Activated T-helper 1 cell treated with anti-CD3 and anti-CD28 coated beads, Interleukin-12 subunit alpha, Interleukin-12 subunit beta, Interleukin-2, Interleukin-4 antibody, amounts not matched to agents 30 ng/mL and 10 ng/mL and 1 ng/mL, durations not matched to agents 14 hours and 24 hours and 36 hours (primary cell): ENCODE measurements around the gene GSTK1. TPM values are rescaled to one million over a fixed set of nuclear protein-coding genes. Genes with fewer than 3 reads are reported as not detected.

ENCODE experiments used
- DNase-seq: peaks from one replicate; pipeline ENCODE4 v3.0.0; 2021; ENCODE audit warnings: low spot score
- H3K27ac Mint-ChIP-seq: one replicate; pipeline ENCODE4 v1.8.0; 2021; ENCODE audit warnings: mild to moderate bottlenecking, mixed read lengths
- H3K27me3 Mint-ChIP-seq: one replicate; pipeline ENCODE4 v1.8.0; 2022; ENCODE audit warnings: mild to moderate bottlenecking, moderate library complexity, mixed read lengths; ENCODE audit not compliant: insufficient read depth
- H3K36me3 Mint-ChIP-seq: one replicate; pipeline ENCODE4 v1.8.0; 2021; ENCODE audit warnings: low read depth, mixed read lengths
- H3K4me1 Mint-ChIP-seq: one replicate; pipeline ENCODE4 v1.8.0; 2021; ENCODE audit warnings: low read depth, mixed read lengths
- H3K4me3 Mint-ChIP-seq: one replicate; pipeline ENCODE4 v1.8.0; 2021; ENCODE audit warnings: mild to moderate bottlenecking, moderate library complexity, mixed read lengths
- H3K9me3 Mint-ChIP-seq: one replicate; pipeline ENCODE4 v1.8.0; 2021; ENCODE audit warnings: mixed read lengths
- intact Hi-C: fragments of 100-400 bp; cut with micrococcal nuclease; formaldehyde crosslinking; loops from one replicate; pipeline ENCODE4 v1.15.1; 2024
- total RNA-seq: library from RNA; stranded (reverse); gene quantifications from 2 replicates; pipeline ENCODE4 v1.2.3, GENCODE V29; 2022

Gene GSTK1
- total RNA-seq, 1 donor from 2014 or later: 135 TPM

DNA sequence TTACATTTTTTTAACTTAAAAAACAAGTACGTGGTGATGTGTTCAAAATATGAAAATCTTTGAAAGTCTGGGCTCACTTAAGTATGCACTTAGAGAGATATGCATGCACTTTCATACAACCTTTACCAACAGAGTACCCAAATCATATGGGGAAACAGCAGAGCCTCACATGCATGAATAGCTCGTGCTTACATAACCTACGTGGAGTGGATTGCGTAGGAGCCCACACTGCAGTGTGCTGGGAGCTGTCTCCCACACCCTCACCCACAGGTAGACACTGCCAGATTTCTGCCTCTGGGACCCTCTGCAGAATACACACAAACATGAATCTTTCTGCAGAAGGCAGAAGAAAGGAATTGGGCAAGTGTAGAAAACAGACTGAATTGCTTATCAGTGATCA is 53.3 kb downstream of the GSTK1 start:
- Mint-ChIP-seq H3K4me3 (no peak overlapping the region), H3K27me3 (peaks cover 7% of the 10 kb centered on the region), H3K4me1 (peaks cover 13% of the 10 kb centered on the region), H3K9me3 (peaks cover 4% of the 10 kb centered on the region), H3K27ac (no peak overlapping the region), H3K36me3 (peaks cover 2% of the 10 kb centered on the region)
- intact Hi-C loops: no loop called here
- no peak for DNase-seq

DNA sequence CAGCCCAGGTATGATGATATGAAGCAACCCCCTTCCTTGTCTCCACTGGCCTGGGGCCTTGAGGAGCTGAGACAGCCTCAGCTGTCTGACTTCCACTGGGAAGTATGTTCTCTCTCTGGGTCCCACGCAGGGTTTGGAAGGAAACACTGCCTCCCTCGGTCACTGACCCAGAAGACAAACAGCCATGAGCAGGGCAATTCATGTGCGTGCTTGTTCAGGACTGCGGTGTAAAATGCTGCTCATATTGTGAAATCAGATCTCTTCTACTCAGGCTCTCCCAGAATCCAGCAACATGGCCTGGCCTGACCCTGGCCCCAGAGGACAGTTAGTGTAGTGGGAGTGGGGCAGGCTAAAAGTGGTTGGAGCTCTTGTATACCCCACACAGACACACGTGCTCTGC is 55.4 kb downstream of the GSTK1 start:
- no peak for DNase-seq
- peaks cover 3% of the 10 kb centered on the region for H3K4me1 Mint-ChIP-seq
- H3K27me3 Mint-ChIP-seq: peaks cover 7% of the 10 kb centered on the region
- peaks cover 4% of the 10 kb centered on the region for H3K9me3 Mint-ChIP-seq
- no peak overlapping the region for H3K27ac Mint-ChIP-seq
- intact Hi-C loops: no loop called here
- no peaks in the 10 kb centered on the region for H3K36me3 Mint-ChIP-seq
- no peak overlapping the region for H3K4me3 Mint-ChIP-seq

Other genes with a start within 250 kb of the GSTK1 start
- gene OR9A2, start 236.3 kb upstream of the GSTK1 start, total RNA-seq: not detected in 2 replicates
- gene OR6V1, start 211.1 kb upstream of the GSTK1 start, total RNA-seq: not detected in 2 replicates
- gene PIP, start 131.4 kb upstream of the GSTK1 start, total RNA-seq: not detected in 2 replicates
- gene TAS2R39, start 80.0 kb upstream of the GSTK1 start, total RNA-seq: not detected in 2 replicates
- not detected in 2 replicates for gene TAS2R40, start 41.4 kb upstream of the GSTK1 start, total RNA-seq
- gene TMEM139, start 21.5 kb downstream of the GSTK1 start, total RNA-seq: 0.73 TPM in 1 of 2 replicates, not detected in the other
- gene CASP2, start 24.9 kb downstream of the GSTK1 start, total RNA-seq: 107 and 110 TPM in 2 replicates
- gene CLCN1, start 52.7 kb downstream of the GSTK1 start, total RNA-seq: not detected in 2 replicates
- 0.44 and 0.54 TPM in 2 replicates for gene FAM131B, start 99.3 kb downstream of the GSTK1 start, total RNA-seq
- 73.9 and 78.8 TPM in 2 replicates for gene ZYX, start 117.9 kb downstream of the GSTK1 start, total RNA-seq
- not detected in 2 replicates for gene EPHA1, start 145.4 kb downstream of the GSTK1 start, total RNA-seq
- gene TAS2R60, start 180.0 kb downstream of the GSTK1 start, total RNA-seq: not detected in 2 replicates
- gene TAS2R41, start 214.4 kb downstream of the GSTK1 start, total RNA-seq: not detected in 2 replicates